22Rv1 (cell line): Measurements from ENCODE around the gene DHX32.

Source experiments
- H3K27ac ChIP-seq: fragments of 450-650 bp; 2 replicates; pipeline ENCODE4 v1.5.1; 2017
- ZFX ChIP-seq: fragments of 450-650 bp; IDR thresholded peaks from 2 replicates; pipeline ENCODE4 v1.6.1; 2017; ENCODE audit warnings: antibody characterized with exemption, borderline replicate concordance
- TF ChIP-seq, protein P1 (sequence below): fragments of 450-650 bp; IDR thresholded peaks from 2 replicates; pipeline ENCODE4 v1.5.1; 2017; ENCODE audit warnings: mild to moderate bottlenecking

DHX32 gene

GRCh38 chr10:125797994-125798662, 83.0 kb downstream of the DHX32 start:
- no peak for TF ChIP-seq ZFX
- TF ChIP-seq, protein P1, sequence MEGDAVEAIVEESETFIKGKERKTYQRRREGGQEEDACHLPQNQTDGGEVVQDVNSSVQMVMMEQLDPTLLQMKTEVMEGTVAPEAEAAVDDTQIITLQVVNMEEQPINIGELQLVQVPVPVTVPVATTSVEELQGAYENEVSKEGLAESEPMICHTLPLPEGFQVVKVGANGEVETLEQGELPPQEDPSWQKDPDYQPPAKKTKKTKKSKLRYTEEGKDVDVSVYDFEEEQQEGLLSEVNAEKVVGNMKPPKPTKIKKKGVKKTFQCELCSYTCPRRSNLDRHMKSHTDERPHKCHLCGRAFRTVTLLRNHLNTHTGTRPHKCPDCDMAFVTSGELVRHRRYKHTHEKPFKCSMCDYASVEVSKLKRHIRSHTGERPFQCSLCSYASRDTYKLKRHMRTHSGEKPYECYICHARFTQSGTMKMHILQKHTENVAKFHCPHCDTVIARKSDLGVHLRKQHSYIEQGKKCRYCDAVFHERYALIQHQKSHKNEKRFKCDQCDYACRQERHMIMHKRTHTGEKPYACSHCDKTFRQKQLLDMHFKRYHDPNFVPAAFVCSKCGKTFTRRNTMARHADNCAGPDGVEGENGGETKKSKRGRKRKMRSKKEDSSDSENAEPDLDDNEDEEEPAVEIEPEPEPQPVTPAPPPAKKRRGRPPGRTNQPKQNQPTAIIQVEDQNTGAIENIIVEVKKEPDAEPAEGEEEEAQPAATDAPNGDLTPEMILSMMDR = no peak
- H3K27ac ChIP-seq = no peak overlapping the region

DNA sequence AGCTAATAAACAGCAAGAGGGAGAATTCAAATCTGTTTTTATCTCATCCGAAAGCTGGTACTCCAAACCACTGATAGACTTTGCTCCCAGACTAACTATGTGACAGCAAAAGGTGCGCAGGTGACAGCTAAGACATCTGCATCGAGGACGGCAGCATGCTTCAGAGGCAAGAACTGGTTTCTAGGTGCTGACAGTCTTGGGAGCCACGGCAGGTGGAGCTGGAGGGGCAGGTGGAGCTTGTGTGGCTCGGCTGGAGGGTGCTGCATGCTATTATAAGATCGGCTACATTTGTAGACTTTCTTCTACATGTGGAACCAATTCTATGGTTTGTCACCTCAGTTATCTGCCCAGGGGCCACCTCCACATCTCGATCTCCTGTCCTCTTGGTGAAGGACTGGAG, 83.7 kb downstream of the DHX32 start:
- no peak overlapping the region for H3K27ac ChIP-seq
- TF ChIP-seq ZFX = no peak
- TF ChIP-seq, protein P1 = no peak

GRCh38 chr10:125795637-125796190, 85.4 kb downstream of the DHX32 start:
- TF ChIP-seq, protein P1 = no peak
- no peak for TF ChIP-seq ZFX
- H3K27ac ChIP-seq = no peak overlapping the region

DNA sequence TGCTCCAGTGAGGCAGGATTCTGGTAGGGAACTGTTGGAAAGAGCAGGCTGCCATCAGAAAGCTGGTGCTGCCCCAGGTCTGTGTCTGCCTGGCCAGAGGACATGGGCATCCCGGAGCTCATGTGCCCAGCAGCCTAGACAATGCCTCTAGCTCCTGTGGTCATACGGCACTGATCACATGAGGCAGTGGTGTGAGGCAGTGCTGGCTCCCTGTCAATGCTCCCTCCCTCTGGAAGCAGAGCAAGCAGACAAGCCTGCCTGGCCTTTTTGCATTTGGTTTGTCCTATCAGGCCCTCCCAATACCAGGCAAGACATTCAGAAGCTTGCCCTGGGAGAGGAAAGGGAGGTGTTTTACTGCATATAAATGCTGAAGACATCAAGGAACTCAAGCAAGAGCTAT, 86.0 kb downstream of the DHX32 start:
- H3K27ac ChIP-seq = no peak overlapping the region
- TF ChIP-seq, protein P1 = no peak
- no peak for TF ChIP-seq ZFX

GRCh38 chr10:125792342-125793300, 88.5 kb downstream of the DHX32 start:
- TF ChIP-seq, protein P1 = no peak
- TF ChIP-seq ZFX = no peak
- no peak overlapping the region for H3K27ac ChIP-seq

DNA sequence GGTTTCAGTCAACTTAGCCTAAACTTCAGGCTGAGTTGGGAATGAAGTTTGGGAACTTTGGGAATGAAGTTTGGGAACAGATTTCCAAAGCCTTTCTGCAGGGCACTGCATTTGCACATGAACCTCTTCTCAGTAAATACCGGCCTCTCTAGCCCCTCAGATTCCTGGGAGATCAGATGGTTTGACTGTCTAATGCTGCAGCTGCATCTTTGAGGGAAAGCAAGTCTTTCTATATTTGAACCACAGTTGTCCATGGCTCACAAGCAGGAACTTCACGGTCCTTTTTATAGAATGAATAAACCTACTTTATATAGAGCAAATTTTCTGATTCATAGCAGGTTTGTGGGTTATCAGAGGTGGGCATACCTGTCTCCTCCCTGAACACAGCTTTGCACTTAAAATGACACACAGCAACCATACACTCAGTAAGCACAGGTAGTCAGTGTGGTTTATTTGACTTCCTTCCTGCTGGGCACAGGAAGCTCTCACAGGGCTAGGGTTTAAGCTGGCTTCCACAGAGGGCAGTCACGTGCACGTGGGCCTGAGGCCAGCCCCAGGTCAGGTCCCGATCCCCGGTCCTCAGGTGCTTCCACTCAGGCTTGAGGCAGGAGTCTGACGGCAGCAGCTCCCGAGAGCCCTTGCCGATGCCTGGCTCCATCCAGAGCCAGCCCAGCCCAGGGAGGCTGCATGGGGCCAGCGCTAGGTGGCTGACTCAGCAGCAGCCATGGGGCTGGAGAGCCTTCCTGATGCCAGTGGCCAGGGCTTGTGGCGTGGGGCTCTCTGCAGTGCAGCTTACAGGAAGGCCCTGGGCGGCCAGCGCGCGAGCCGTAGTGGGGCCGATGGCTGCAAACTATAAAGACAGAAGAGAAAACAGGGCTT, 92.7 kb downstream of the DHX32 start:
- TF ChIP-seq, protein P1 = no peak
- TF ChIP-seq ZFX = no peak
- H3K27ac ChIP-seq = no peak overlapping the region
